ENCODE measurements around the gene NUDT10.
"Not testable (repeated sequence)": the region's sequence is repeated elsewhere in the genome, so short reads cannot be mapped to it uniquely, and the experiment has no call there.

NUDT10 gene

GRCh38 chrX:51332188-51332942 lies at the start of gene NUDT10:
NUDT10 (plus strand) TSS chrX:51332822; CDS start chrX:51332966, 144 bp downstream.
- Mint-ChIP-seq H3K27me3 (ENCODE audit: low read depth, poor library complexity) (peaks cover 3% of the 10 kb centered on the region), H3K9me3 (peaks cover 42% of the 10 kb centered on the region), H3K4me1 (peaks cover 31% of the 10 kb centered on the region), H3K27ac (peak within 1 kb of the TSS; percentile 88), H3K4me3 (peak within 1 kb of the TSS; percentile 89), H3K36me3 (ENCODE audit: low read depth) (no peaks in the 10 kb centered on the region)
- peak; percentile 86 for DNase-seq
- no peak for TF ChIP-seq CTCF (IDR thresholded peaks at IDR 0.05)

- DNase-seq, result no peak
- no peak overlapping the region for H3K27ac Mint-ChIP-seq
Observed at GRCh38 chrX:51292421-51292820, 40.2 kb upstream of the NUDT10 start.

DNA sequence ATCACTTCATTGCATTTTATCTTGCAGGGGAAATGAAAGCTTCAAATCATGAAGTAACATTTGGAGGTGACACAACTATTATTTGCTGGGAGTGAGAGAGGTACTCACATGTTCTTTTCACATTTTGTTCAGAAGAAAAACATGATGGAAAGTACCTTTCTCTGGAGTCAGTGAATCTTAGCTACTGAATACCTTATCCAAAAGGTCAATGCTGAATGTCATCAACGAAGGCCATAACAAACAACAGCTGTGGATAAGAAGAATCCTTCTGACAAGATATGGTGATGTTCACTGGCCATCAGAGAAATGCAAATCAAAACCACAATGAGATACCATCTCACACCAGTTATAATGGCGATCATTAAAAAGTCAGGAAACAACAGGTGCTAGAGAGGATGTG lies 36.5 kb upstream of the NUDT10 start:
- TF ChIP-seq CTCF (IDR thresholded peaks at IDR 0.05), result no peak
- DNase-seq, result no peak
- Mint-ChIP-seq H3K4me3 (no peak overlapping the region), H3K9me3 (peaks cover 41% of the 10 kb centered on the region), H3K27me3 (ENCODE audit: low read depth, poor library complexity) (peaks cover 2% of the 10 kb centered on the region), H3K36me3 (ENCODE audit: low read depth) (no peaks in the 10 kb centered on the region), H3K27ac (no peak overlapping the region), H3K4me1 (no peaks in the 10 kb centered on the region)

More at GRCh38 chrX:51292421-51292820, 40.2 kb upstream of the NUDT10 start:
- peaks cover 2% of the 10 kb centered on the region for H3K27me3 Mint-ChIP-seq (ENCODE audit: low read depth, poor library complexity)
- peaks cover 31% of the 10 kb centered on the region for H3K9me3 Mint-ChIP-seq
- TF ChIP-seq CTCF (IDR thresholded peaks at IDR 0.05), result no peak
- H3K4me3 Mint-ChIP-seq, result no peak overlapping the region
- H3K4me1 Mint-ChIP-seq, result no peaks in the 10 kb centered on the region
- no peaks in the 10 kb centered on the region for H3K36me3 Mint-ChIP-seq (ENCODE audit: low read depth)

DNA sequence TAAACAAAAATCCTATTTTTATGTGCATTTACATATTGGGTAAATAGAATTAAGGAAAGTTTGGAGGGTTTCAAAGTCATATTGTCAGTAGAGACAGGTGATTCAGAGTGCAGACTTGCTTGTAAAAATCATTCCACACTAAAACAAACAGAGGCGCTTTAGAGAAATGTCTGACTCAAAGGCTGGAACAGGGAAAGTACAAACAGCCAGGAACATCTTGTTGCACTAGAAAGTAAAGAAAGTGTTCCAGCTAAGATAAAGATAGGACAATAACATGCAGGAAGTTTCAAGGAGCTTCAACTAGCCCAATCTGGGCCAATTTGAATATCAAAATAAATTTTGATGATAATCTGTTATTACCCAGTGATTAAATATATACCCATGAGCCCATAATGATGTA lies 16.4 kb upstream of the NUDT10 start:
- no peaks in the 10 kb centered on the region for H3K36me3 Mint-ChIP-seq (ENCODE audit: low read depth)

GRCh38 chrX:51332943-51333785 lies 542 bp downstream of the NUDT10 start:
- H3K36me3 Mint-ChIP-seq (ENCODE audit: low read depth); H3K27me3 Mint-ChIP-seq (ENCODE audit: low read depth, poor library complexity): not testable (repeated sequence)
- Mint-ChIP-seq H3K27ac (peak overlapping the region; percentile 88), H3K9me3 (peaks cover 41% of the 10 kb centered on the region), H3K4me3 (peak overlapping the region; percentile 89), H3K4me1 (peaks cover 31% of the 10 kb centered on the region)
- DNase-seq, result peak; percentile 10

More for the DNA sequence above, 16.4 kb upstream of the NUDT10 start:
- DNase-seq, result no peak
- Mint-ChIP-seq H3K27me3 (ENCODE audit: low read depth, poor library complexity) (peaks cover 3% of the 10 kb centered on the region), H3K4me1 (no peaks in the 10 kb centered on the region), H3K27ac (no peak overlapping the region), H3K4me3 (no peak overlapping the region), H3K9me3 (peaks cover 22% of the 10 kb centered on the region)
- TF ChIP-seq CTCF (IDR thresholded peaks at IDR 0.05), result no peak

DNA sequence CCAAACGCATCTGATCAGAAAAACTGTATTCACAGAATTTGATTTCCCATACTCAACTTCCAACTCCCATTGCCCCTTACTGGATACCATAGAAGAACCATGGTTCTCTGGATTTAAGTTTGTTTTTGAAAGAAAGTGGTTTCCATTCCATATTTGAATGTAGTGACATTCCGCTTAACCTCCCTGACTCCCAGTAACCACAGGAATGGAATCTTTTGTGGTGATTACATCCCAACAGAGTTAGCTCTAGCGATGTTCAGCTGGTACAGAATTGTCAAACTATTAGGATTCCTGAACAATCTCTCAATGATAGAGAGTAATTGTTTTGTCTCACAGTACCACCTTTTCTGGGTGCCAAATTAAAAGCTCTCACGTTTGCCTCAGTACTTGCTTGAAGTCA lies 1.7 kb downstream of the NUDT10 start:
- peaks cover 3% of the 10 kb centered on the region for H3K27me3 Mint-ChIP-seq (ENCODE audit: low read depth, poor library complexity)
- H3K36me3 Mint-ChIP-seq (ENCODE audit: low read depth), result no peaks in the 10 kb centered on the region
- H3K4me3 Mint-ChIP-seq, result peak overlapping the region; percentile 89
- H3K27ac Mint-ChIP-seq, result no peak overlapping the region
- peaks cover 43% of the 10 kb centered on the region for H3K9me3 Mint-ChIP-seq
- DNase-seq, result no peak
- TF ChIP-seq CTCF (IDR thresholded peaks at IDR 0.05), result no peak
- peaks cover 31% of the 10 kb centered on the region for H3K4me1 Mint-ChIP-seq
